ENCODE data around the gene ARHGAP26.

- TF ChIP-seq CTCF (IDR thresholded peaks at IDR 0.05 in 8 of 11, conservative IDR thresholded peaks at IDR 0.05 in 3 of 11) (no peak), POLR2A (IDR thresholded peaks at IDR 0.05) (no peak), POLR2AphosphoS5 (IDR thresholded peaks at IDR 0.05) (no peak)
Measured at GRCh38 chr5:143177263-143177983, 407.2 kb downstream of the ARHGAP26 start.
